ENCODE data around the gene KLHL29.

GRCh38 chr2:23493846-23494245, 108.9 kb downstream of the KLHL29 start:
- TF ChIP-seq MEF2A (IDR thresholded peaks at IDR 0.05; ENCODE audit: borderline replicate concordance, low read depth) = no peak
- no peak for TF ChIP-seq IRF3 (IDR thresholded peaks at IDR 0.05; ENCODE audit: low read depth, low read length)
- no peak for TF ChIP-seq CTCF (IDR thresholded peaks at IDR 0.05)
- TF ChIP-seq EZH2phosphoT487 (IDR thresholded peaks at IDR 0.05; ENCODE audit: borderline replicate concordance, low read depth) = no peak
- TF ChIP-seq SMC3 (IDR thresholded peaks at IDR 0.05; ENCODE audit: low read depth, low read length) = no peak
- no peak for TF ChIP-seq TAF1 (IDR thresholded peaks at IDR 0.05; ENCODE audit: borderline replicate concordance, low read depth, low read length)
- no peak for TF ChIP-seq YY1 (IDR thresholded peaks at IDR 0.05; ENCODE audit: low read depth)
- TF ChIP-seq NRF1 (IDR thresholded peaks at IDR 0.05; ENCODE audit: low read depth, low read length) = no peak

Measured in SK-N-SH (cell line).